ENCODE results near the gene DHX34.

Gene DHX34

GRCh38 chr19:47417746-47418691 is 68.9 kb downstream of the DHX34 start:
- DNase-seq (ENCODE audit: low spot score) = peak; percentile 42

- DNase-seq (ENCODE audit: low spot score) = no peak
Observed at GRCh38 chr19:47418692-47419029, 69.5 kb downstream of the DHX34 start.

- DNase-seq (ENCODE audit: low spot score) = no peak
Observed at GRCh38 chr19:47419030-47419783, 70.1 kb downstream of the DHX34 start, which contains the start of gene MEIS3. Gene MEIS3 (minus strand): TSS chr19:47419527. CDS start chr19:47419081, 446 bp downstream.

- DNase-seq (ENCODE audit: low spot score) = no peak
Observed at GRCh38 chr19:47419789-47420188, 70.7 kb downstream of the DHX34 start.

GRCh38 chr19:47421244-47421786 is 72.2 kb downstream of the DHX34 start:
- DNase-seq (ENCODE audit: low spot score) = no peak

GRCh38 chr19:47421844-47422395 is 72.8 kb downstream of the DHX34 start:
- no peak for DNase-seq (ENCODE audit: low spot score)

GRCh38 chr19:47422417-47423163 is 73.5 kb downstream of the DHX34 start:
- no peak for DNase-seq (ENCODE audit: low spot score)

- DNase-seq (ENCODE audit: low spot score) = no peak
Observed at GRCh38 chr19:47423203-47423882, 74.2 kb downstream of the DHX34 start.

- peak; percentile 89 for DNase-seq (ENCODE audit: low spot score)
Observed at GRCh38 chr19:47427241-47428176, 78.4 kb downstream of the DHX34 start.

- DNase-seq (ENCODE audit: low spot score) = peak; percentile 100
Observed at GRCh38 chr19:47428177-47428894, 79.2 kb downstream of the DHX34 start.

- no peak for DNase-seq (ENCODE audit: low spot score)
Observed at GRCh38 chr19:47429140-47429793, 80.2 kb downstream of the DHX34 start.

- no peak for DNase-seq (ENCODE audit: low spot score)
Observed at GRCh38 chr19:47430041-47430802, 81.1 kb downstream of the DHX34 start.

GRCh38 chr19:47432091-47432490 is 83.0 kb downstream of the DHX34 start:
- no peak for DNase-seq (ENCODE audit: low spot score)
